ENCODE results near the gene CAMKK2. TPM values are rescaled to one million over a fixed set of nuclear protein-coding genes. Genes with fewer than 3 reads are reported as not detected.
"Not testable (repeated sequence)": the region's sequence is repeated elsewhere in the genome, so short reads cannot be mapped to it uniquely, and the experiment has no call there.

The CAMKK2 gene
- total and polyA plus RNA-seq, 4 donors, result 10.5 to 26.0 (median 20.5) TPM

DNA sequence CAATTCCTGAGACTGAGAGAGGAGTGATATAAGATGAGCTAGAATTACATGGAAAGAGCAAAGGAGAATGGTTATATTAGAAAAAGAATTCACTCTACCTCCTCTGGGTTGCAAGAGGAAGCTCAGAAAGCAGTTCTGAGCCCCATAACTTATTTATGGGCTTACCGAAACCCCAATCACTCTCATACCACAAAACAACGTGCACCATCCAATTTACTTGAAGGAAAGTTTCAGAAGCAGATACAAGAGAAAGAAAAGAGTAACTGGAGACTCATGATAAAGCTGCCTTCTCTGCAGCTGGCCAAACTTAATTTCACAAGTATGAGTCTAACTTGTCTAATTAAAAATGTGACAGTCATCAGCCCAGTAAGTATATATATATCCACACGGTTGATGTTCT lies 27.4 kb upstream of the CAMKK2 start:
- DNase-seq (ENCODE audit: low spot score), result no peak
- 94% methylated on average over 3 of the region's 3 CpGs for WGBS
- no peaks in the 10 kb centered on the region for H3K27me3 ChIP-seq (ENCODE audit: control insufficient read depth in 4 of 4, insufficient read depth in 4 of 4, low read length in 3 of 4)
- peaks cover 14 to 61% (median 36%) of the 10 kb centered on the region in 4 donors for H3K36me3 ChIP-seq (ENCODE audit: control insufficient read depth in 4 of 4, insufficient read depth in 3 of 4, low read depth in 1 of 4, low read length in 3 of 4)
- TF ChIP-seq, protein P1, sequence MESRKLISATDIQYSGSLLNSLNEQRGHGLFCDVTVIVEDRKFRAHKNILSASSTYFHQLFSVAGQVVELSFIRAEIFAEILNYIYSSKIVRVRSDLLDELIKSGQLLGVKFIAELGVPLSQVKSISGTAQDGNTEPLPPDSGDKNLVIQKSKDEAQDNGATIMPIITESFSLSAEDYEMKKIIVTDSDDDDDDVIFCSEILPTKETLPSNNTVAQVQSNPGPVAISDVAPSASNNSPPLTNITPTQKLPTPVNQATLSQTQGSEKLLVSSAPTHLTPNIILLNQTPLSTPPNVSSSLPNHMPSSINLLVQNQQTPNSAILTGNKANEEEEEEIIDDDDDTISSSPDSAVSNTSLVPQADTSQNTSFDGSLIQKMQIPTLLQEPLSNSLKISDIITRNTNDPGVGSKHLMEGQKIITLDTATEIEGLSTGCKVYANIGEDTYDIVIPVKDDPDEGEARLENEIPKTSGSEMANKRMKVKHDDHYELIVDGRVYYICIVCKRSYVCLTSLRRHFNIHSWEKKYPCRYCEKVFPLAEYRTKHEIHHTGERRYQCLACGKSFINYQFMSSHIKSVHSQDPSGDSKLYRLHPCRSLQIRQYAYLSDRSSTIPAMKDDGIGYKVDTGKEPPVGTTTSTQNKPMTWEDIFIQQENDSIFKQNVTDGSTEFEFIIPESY (IDR thresholded peaks at IDR 0.05), result no peak
- no peak for TF ChIP-seq TAF1 (conservative IDR thresholded peaks at IDR 0.05)
- TF ChIP-seq FOXA2 (IDR thresholded peaks at IDR 0.05), result no peak
- no peak for TF ChIP-seq GABPA (IDR thresholded peaks at IDR 0.05 in 1 of 2, conservative IDR thresholded peaks at IDR 0.05 in 1 of 2)
- no peak for TF ChIP-seq FOXA1 (IDR thresholded peaks at IDR 0.05)
- no peak for TF ChIP-seq SP1 (IDR thresholded peaks at IDR 0.05)
- TF ChIP-seq, protein P2, sequence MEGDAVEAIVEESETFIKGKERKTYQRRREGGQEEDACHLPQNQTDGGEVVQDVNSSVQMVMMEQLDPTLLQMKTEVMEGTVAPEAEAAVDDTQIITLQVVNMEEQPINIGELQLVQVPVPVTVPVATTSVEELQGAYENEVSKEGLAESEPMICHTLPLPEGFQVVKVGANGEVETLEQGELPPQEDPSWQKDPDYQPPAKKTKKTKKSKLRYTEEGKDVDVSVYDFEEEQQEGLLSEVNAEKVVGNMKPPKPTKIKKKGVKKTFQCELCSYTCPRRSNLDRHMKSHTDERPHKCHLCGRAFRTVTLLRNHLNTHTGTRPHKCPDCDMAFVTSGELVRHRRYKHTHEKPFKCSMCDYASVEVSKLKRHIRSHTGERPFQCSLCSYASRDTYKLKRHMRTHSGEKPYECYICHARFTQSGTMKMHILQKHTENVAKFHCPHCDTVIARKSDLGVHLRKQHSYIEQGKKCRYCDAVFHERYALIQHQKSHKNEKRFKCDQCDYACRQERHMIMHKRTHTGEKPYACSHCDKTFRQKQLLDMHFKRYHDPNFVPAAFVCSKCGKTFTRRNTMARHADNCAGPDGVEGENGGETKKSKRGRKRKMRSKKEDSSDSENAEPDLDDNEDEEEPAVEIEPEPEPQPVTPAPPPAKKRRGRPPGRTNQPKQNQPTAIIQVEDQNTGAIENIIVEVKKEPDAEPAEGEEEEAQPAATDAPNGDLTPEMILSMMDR (IDR thresholded peaks at IDR 0.05; ENCODE audit: low read depth, low read length, missing input control), result no peak
- no peak for TF ChIP-seq EGR1 (IDR thresholded peaks at IDR 0.05; ENCODE audit: low read depth in 2 of 2)
- H3K4me3 ChIP-seq (ENCODE audit: low read depth in 1 of 3, low read length in 3 of 3), result no peak overlapping the region
- no peaks in the 10 kb centered on the region for H3K4me1 ChIP-seq (ENCODE audit: control insufficient read depth in 4 of 4, insufficient read depth in 4 of 4, low read length in 3 of 4)
- no peaks in the 10 kb centered on the region for H3K9me3 ChIP-seq (ENCODE audit: control insufficient read depth in 4 of 4, low read length in 3 of 4)
- no peak overlapping the region for H3K27ac ChIP-seq (ENCODE audit: low read depth in 1 of 2, low read length in 2 of 2)
- no peak overlapping the region for H3K9ac ChIP-seq (ENCODE audit: low read depth in 1 of 2, low read length in 2 of 2)

DNA sequence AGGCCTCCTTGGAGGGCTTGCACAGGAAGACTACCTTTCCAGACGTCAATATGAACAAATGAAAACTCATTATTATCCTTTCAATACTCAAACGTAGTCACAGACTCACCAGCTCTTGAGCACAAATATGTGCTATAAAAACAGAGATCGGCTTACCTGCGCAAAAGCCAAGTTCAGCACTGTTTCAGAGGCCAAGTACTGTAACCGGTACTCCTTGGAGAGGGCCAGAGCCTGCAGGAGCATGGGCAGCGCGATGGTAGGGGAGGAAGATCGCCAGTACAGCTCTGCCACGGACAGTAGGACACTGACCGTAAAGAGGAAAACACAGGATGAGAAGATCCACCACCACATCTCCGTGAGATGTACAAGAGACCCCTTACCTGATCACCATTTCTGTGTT lies 21.6 kb upstream of the CAMKK2 start:
- H3K27ac ChIP-seq (ENCODE audit: low read depth in 1 of 2, low read length in 2 of 2), result no peak overlapping the region
- 93% methylated on average over 11 of the region's 11 CpGs for WGBS
- no peaks in the 10 kb centered on the region for H3K4me1 ChIP-seq (ENCODE audit: control insufficient read depth in 4 of 4, insufficient read depth in 4 of 4, low read length in 3 of 4)
- no peak overlapping the region for H3K4me3 ChIP-seq (ENCODE audit: low read depth in 1 of 3, low read length in 3 of 3)
- TF ChIP-seq, protein P3, sequence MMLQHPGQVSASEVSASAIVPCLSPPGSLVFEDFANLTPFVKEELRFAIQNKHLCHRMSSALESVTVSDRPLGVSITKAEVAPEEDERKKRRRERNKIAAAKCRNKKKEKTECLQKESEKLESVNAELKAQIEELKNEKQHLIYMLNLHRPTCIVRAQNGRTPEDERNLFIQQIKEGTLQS (IDR thresholded peaks at IDR 0.05), result no peak
- no peak for TF ChIP-seq RAD21 (IDR thresholded peaks at IDR 0.05)
- no peak for TF ChIP-seq SP1 (IDR thresholded peaks at IDR 0.05)
- H3K9me3 ChIP-seq (ENCODE audit: control insufficient read depth in 4 of 4, low read length in 3 of 4), result no peaks in the 10 kb centered on the region
- no peak overlapping the region for H3K9ac ChIP-seq (ENCODE audit: low read depth in 1 of 2, low read length in 2 of 2)
- H3K36me3 ChIP-seq (ENCODE audit: control insufficient read depth in 4 of 4, insufficient read depth in 3 of 4, low read depth in 1 of 4, low read length in 3 of 4), result peaks cover 4 to 30% (median 21%) of the 10 kb centered on the region in 4 donors
- DNase-seq (ENCODE audit: low spot score), result no peak
- no peaks in the 10 kb centered on the region for H3K27me3 ChIP-seq (ENCODE audit: control insufficient read depth in 4 of 4, insufficient read depth in 4 of 4, low read length in 3 of 4)

- Histone ChIP-seq H3K27ac (ENCODE audit: low read depth in 1 of 2, low read length in 2 of 2) (no peak overlapping the region), H3K4me3 (ENCODE audit: low read depth in 1 of 3, low read length in 3 of 3) (no peak overlapping the region), H3K9me3 (ENCODE audit: control insufficient read depth in 4 of 4, low read length in 3 of 4) (no peaks in the 10 kb centered on the region), H3K27me3 (ENCODE audit: control insufficient read depth in 4 of 4, insufficient read depth in 4 of 4, low read length in 3 of 4) (no peaks in the 10 kb centered on the region), H3K36me3 (ENCODE audit: control insufficient read depth in 4 of 4, insufficient read depth in 3 of 4, low read depth in 1 of 4, low read length in 3 of 4) (peaks cover 6 to 34% (median 21%) of the 10 kb centered on the region in 4 donors), H3K4me1 (ENCODE audit: control insufficient read depth in 4 of 4, insufficient read depth in 4 of 4, low read length in 3 of 4) (no peaks in the 10 kb centered on the region), H3K9ac (ENCODE audit: low read depth in 1 of 2, low read length in 2 of 2) (no peak overlapping the region)
- WGBS, result 84% methylated on average over 3 of the region's 3 CpGs
- TF ChIP-seq HNF4G (IDR thresholded peaks at IDR 0.05) (no peak), SP1 (IDR thresholded peaks at IDR 0.05) (no peak), EGR1 (IDR thresholded peaks at IDR 0.05; ENCODE audit: low read depth in 2 of 2) (no peak), RXRA (IDR thresholded peaks at IDR 0.05) (no peak), MAX (IDR thresholded peaks at IDR 0.05) (no peak), YY1 (IDR thresholded peaks at IDR 0.05) (no peak), JUND (IDR thresholded peaks at IDR 0.05) (no peak)
- TF ChIP-seq, protein P1 (IDR thresholded peaks at IDR 0.05), result no peak
- DNase-seq (ENCODE audit: low spot score), result no peak
Observed at GRCh38 chr12:121314431-121314830, 17.9 kb upstream of the CAMKK2 start.

GRCh38 chr12:121310231-121310630 lies 13.7 kb upstream of the CAMKK2 start:
- not testable (repeated sequence) for H3K27ac ChIP-seq (ENCODE audit: low read depth in 1 of 2, low read length in 2 of 2); DNase-seq (ENCODE audit: low spot score); H3K4me3 ChIP-seq (ENCODE audit: low read depth in 1 of 3, low read length in 3 of 3); H3K27me3 ChIP-seq (ENCODE audit: control insufficient read depth in 4 of 4, insufficient read depth in 4 of 4, low read length in 3 of 4); H3K9ac ChIP-seq (ENCODE audit: low read depth in 1 of 2, low read length in 2 of 2); H3K4me1 ChIP-seq (ENCODE audit: control insufficient read depth in 4 of 4, insufficient read depth in 4 of 4, low read length in 3 of 4); H3K9me3 ChIP-seq (ENCODE audit: control insufficient read depth in 4 of 4, low read length in 3 of 4)
- peaks cover 5 to 24% (median 17%) of the 10 kb centered on the region in 4 donors for H3K36me3 ChIP-seq (ENCODE audit: control insufficient read depth in 4 of 4, insufficient read depth in 3 of 4, low read depth in 1 of 4, low read length in 3 of 4)
- WGBS, result 85% methylated on average over 1 of the region's 1 CpG

All from liver (tissue), 9 donors.